Activated B cell treated with CpG ODN at 0.5 μM for 24 hours (primary cell): ENCODE results near the gene TMEM217. TPM values are rescaled to one million over a fixed set of nuclear protein-coding genes. Genes with fewer than 3 reads are reported as not detected.

Experiments
- ATAC-seq: fragments of 200-7000 bp; cut with Tn5 transposase; one replicate; pipeline ENCODE4 v1.10.0; 2021; ENCODE audit warnings: low read depth, mild to moderate bottlenecking, moderate library complexity
- CTCF ChIA-PET: fragments of 350-600 bp; sonication (Branson Sonifier 250); formaldehyde crosslinking; loops from one replicate; lab custom pipeline; 2021; ENCODE audit warnings: antibody characterized with exemption; lab: Charles Lee
- POLR2A ChIA-PET: fragments of 350-600 bp; sonication (Branson Sonifier 250); formaldehyde crosslinking; loops from one replicate; lab custom pipeline; 2021; ENCODE audit warnings: antibody characterized with exemption; lab: Charles Lee
- DNase-seq: peaks from one replicate; pipeline ENCODE4 v3.0.0; 2022
- H3K27ac Mint-ChIP-seq: one replicate; pipeline ENCODE4 v1.8.0; 2020; ENCODE audit warnings: mixed read lengths
- H3K27me3 Mint-ChIP-seq: one replicate; pipeline ENCODE4 v1.8.0; 2021; ENCODE audit warnings: mixed read lengths
- H3K36me3 Mint-ChIP-seq: one replicate; pipeline ENCODE4 v1.8.0; 2021; ENCODE audit warnings: low read depth, mixed read lengths
- H3K4me1 Mint-ChIP-seq: one replicate; pipeline ENCODE4 v1.8.0; 2021; ENCODE audit warnings: mixed read lengths
- H3K4me3 Mint-ChIP-seq: one replicate; pipeline ENCODE4 v1.8.0; 2020; ENCODE audit warnings: mild to moderate bottlenecking, mixed read lengths
- H3K9me3 Mint-ChIP-seq: one replicate; pipeline ENCODE4 v1.8.0; 2020; ENCODE audit warnings: mixed read lengths
- intact Hi-C: fragments of 100-400 bp; cut with micrococcal nuclease; formaldehyde crosslinking; loops from one replicate; pipeline ENCODE4 v1.15.1; 2024
- total RNA-seq: library from RNA; stranded (reverse); gene quantifications from 2 replicates; pipeline ENCODE4 v1.2.3, GENCODE V29; 2022
- TF ChIP-seq, protein P1 (sequence below): fragments of 200-600 bp; IDR thresholded peaks from one replicate; pipeline ENCODE4 v1.8.0; 2022; ENCODE audit warnings: antibody characterized with exemption, mild to moderate bottlenecking

TMEM217 gene
- total RNA-seq, 1 donor from 2014 or later = 1.0 TPM

DNA sequence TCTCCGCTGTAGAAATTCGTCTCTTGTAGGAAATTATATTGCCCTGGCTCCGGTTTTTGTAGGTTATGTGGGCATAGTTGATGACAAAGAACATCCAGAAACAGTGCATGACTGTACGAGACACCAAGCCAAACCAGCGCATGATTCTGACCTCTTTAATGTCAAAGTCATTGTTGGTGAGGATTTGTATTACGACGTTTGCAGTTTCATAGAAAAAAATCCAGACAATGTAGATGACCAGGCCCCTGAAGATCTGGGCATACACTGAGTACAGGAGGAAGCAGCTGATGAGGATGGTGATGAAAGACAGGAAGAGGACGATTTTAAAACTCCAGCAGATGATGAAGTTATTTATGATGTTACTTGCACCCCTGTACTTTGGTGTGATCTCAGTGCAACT is 39.4 kb downstream of the TMEM217 start:
- DNase-seq (no peak), ATAC-seq (no peak)
- H3K4me1 Mint-ChIP-seq = peaks cover 10% of the 10 kb centered on the region
- H3K36me3 Mint-ChIP-seq = no peaks in the 10 kb centered on the region
- TF ChIP-seq, protein P1, sequence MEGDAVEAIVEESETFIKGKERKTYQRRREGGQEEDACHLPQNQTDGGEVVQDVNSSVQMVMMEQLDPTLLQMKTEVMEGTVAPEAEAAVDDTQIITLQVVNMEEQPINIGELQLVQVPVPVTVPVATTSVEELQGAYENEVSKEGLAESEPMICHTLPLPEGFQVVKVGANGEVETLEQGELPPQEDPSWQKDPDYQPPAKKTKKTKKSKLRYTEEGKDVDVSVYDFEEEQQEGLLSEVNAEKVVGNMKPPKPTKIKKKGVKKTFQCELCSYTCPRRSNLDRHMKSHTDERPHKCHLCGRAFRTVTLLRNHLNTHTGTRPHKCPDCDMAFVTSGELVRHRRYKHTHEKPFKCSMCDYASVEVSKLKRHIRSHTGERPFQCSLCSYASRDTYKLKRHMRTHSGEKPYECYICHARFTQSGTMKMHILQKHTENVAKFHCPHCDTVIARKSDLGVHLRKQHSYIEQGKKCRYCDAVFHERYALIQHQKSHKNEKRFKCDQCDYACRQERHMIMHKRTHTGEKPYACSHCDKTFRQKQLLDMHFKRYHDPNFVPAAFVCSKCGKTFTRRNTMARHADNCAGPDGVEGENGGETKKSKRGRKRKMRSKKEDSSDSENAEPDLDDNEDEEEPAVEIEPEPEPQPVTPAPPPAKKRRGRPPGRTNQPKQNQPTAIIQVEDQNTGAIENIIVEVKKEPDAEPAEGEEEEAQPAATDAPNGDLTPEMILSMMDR = no peak
- H3K27me3 Mint-ChIP-seq = no peaks in the 10 kb centered on the region
- ChIA-PET CTCF (no interaction called here), POLR2A (no interaction called here)
- no peaks in the 10 kb centered on the region for H3K9me3 Mint-ChIP-seq
- no peak overlapping the region for H3K4me3 Mint-ChIP-seq
- H3K27ac Mint-ChIP-seq = no peak overlapping the region
- intact Hi-C loops = no loop called here

DNA sequence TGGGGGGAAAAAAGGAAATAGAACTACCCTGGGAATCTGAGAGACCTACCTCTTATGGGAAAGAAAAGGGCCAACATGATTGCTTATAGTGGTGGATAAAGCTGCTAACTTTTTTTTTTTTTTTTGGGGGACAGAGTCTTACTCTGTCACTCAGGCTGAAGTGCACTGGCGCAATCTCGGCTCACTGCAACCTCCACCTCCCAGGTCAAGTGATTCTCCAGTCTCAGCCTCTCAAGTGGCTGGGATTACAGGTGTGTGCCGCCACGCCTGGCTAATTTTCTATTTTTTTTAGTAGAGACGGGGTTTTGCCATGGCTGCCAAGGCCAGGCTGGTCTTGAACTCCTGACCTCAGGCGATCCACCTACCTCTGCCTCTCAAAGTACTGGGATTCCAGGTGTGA is 39.9 kb downstream of the TMEM217 start:
- TF ChIP-seq, protein P1 = no peak
- CTCF ChIA-PET = no interaction called here
- Mint-ChIP-seq H3K27ac (no peak overlapping the region), H3K27me3 (no peaks in the 10 kb centered on the region), H3K36me3 (no peaks in the 10 kb centered on the region), H3K4me1 (peaks cover 9% of the 10 kb centered on the region), H3K9me3 (no peaks in the 10 kb centered on the region), H3K4me3 (no peak overlapping the region)
- DNase-seq (no peak), ATAC-seq (no peak)
- POLR2A ChIA-PET = no interaction called here
- intact Hi-C loops = no loop called here

GRCh38 chr6:37212268-37212667 is 45.7 kb downstream of the TMEM217 start:
- H3K4me3 Mint-ChIP-seq = no peak overlapping the region
- no peaks in the 10 kb centered on the region for H3K27me3 Mint-ChIP-seq
- ChIA-PET POLR2A (no interaction called here), CTCF (interaction anchor here (0.9 to 8.2 kb wide), 7 partner anchors 10 to 446 kb away, joined by 3 to 185 read pairs (median 6); partner anchors contain the start of gene C6orf89)
- TF ChIP-seq, protein P1 = no peak
- ATAC-seq = no peak
- intact Hi-C loops = no loop called here
- H3K9me3 Mint-ChIP-seq = no peaks in the 10 kb centered on the region
- H3K27ac Mint-ChIP-seq = no peak overlapping the region
- DNase-seq = no peak
- no peaks in the 10 kb centered on the region for H3K36me3 Mint-ChIP-seq
- peaks cover 11% of the 10 kb centered on the region for H3K4me1 Mint-ChIP-seq

DNA sequence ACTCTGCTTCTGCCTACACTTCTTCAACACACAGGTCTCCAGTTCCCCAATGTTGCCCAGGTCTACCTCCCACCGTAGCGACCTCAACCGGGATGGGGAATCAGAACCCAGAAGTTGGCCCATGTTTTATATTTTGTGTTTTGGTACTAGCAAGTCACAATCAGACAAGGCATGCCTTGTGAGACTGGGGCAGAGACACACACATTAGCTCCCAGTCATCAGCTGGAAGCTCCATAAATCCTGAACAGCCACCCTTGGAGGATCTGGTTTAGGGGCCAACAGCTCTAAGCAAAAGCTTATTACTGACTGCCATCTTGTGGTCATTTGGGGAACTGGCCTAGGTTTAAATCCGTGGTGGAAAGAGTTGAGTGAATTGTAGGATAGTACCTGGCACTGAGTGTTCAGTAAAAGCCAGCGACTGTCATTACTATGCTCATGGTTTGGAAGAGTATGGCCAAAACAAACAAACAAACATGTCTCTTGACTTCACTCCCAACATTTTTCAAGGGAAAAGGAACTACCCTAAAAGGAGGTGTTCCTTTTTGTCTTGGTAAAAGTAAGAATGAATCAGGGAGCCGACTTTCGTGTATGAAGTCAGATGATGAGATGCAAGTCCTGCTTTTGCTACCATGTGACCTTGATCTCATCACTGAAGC is 47.5 kb downstream of the TMEM217 start:
- no peaks in the 10 kb centered on the region for H3K36me3 Mint-ChIP-seq
- POLR2A ChIA-PET = interaction anchor here (0.9 to 4.8 kb wide), 11 partner anchors 33 to 325 kb away, joined by 3 to 49 read pairs (median 9); partner anchors contain the start of genes C6orf89 and MTCH1
- no peak overlapping the region for H3K4me3 Mint-ChIP-seq
- TF ChIP-seq, protein P1 = no peak
- CTCF ChIA-PET = interaction anchor here (0.7 to 8.6 kb wide), 28 partner anchors 9 to 527 kb away, joined by 3 to 185 read pairs (median 4); partner anchors contain the start of genes C6orf89 and MTCH1
- peaks cover 18% of the 10 kb centered on the region for H3K4me1 Mint-ChIP-seq
- peak overlapping the region; percentile 36 for H3K27ac Mint-ChIP-seq
- no peaks in the 10 kb centered on the region for H3K27me3 Mint-ChIP-seq
- intact Hi-C loops = loop anchor here (1.0 to 2.0 kb wide), 6 partner anchors 38 to 596 kb away; partner anchors contain the start of gene C6orf89
- no peak for DNase-seq
- no peaks in the 10 kb centered on the region for H3K9me3 Mint-ChIP-seq
- ATAC-seq = peak; percentile 71

GRCh38 chr6:37209461-37210205 is 48.3 kb downstream of the TMEM217 start:
- Mint-ChIP-seq H3K9me3 (no peaks in the 10 kb centered on the region), H3K27me3 (no peaks in the 10 kb centered on the region), H3K27ac (no peak overlapping the region), H3K36me3 (no peaks in the 10 kb centered on the region), H3K4me1 (peaks cover 18% of the 10 kb centered on the region), H3K4me3 (no peak overlapping the region)
- TF ChIP-seq, protein P1 = no peak
- POLR2A ChIA-PET = interaction anchor here (0.6 to 4.8 kb wide), 14 partner anchors 32 to 617 kb away, joined by 3 to 49 read pairs (median 7); partner anchors contain the start of genes C6orf89 and MTCH1
- no peak for DNase-seq
- intact Hi-C loops = loop anchor here (1.0 to 2.0 kb wide), 6 partner anchors 37 to 595 kb away; partner anchors contain the start of gene C6orf89
- no peak for ATAC-seq
- CTCF ChIA-PET = interaction anchor here (0.7 to 8.6 kb wide), 30 partner anchors 8 to 543 kb away, joined by 3 to 185 read pairs (median 4); partner anchors contain the start of genes C6orf89, MTCH1 and PPIL1
